ENCODE results near the gene EXOC7.

The EXOC7 gene

GRCh38 chr17:76131692-76132573 is 28.3 kb upstream of the EXOC7 start:
- DNase-seq (ENCODE audit: low read depth) = no peak
- H3K4me3 ChIP-seq (ENCODE audit: low read depth, low read length) = no peak overlapping the region
- TF ChIP-seq, protein P1, sequence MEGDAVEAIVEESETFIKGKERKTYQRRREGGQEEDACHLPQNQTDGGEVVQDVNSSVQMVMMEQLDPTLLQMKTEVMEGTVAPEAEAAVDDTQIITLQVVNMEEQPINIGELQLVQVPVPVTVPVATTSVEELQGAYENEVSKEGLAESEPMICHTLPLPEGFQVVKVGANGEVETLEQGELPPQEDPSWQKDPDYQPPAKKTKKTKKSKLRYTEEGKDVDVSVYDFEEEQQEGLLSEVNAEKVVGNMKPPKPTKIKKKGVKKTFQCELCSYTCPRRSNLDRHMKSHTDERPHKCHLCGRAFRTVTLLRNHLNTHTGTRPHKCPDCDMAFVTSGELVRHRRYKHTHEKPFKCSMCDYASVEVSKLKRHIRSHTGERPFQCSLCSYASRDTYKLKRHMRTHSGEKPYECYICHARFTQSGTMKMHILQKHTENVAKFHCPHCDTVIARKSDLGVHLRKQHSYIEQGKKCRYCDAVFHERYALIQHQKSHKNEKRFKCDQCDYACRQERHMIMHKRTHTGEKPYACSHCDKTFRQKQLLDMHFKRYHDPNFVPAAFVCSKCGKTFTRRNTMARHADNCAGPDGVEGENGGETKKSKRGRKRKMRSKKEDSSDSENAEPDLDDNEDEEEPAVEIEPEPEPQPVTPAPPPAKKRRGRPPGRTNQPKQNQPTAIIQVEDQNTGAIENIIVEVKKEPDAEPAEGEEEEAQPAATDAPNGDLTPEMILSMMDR (conservative IDR thresholded peaks at IDR 0.05; ENCODE audit: low read depth, low read length) = no peak

- TF ChIP-seq, protein P1 (conservative IDR thresholded peaks at IDR 0.05; ENCODE audit: low read depth, low read length) = no peak
- no peak for DNase-seq (ENCODE audit: low read depth)
- no peak overlapping the region for H3K4me3 ChIP-seq (ENCODE audit: low read depth, low read length)
Observed at GRCh38 chr17:76131051-76131691, 27.6 kb upstream of the EXOC7 start.

- TF ChIP-seq, protein P1 (conservative IDR thresholded peaks at IDR 0.05; ENCODE audit: low read depth, low read length) = no peak
- DNase-seq (ENCODE audit: low read depth) = no peak
Observed at GRCh38 chr17:76130473-76130872, 26.9 kb upstream of the EXOC7 start.

GRCh38 chr17:76125922-76126321 is 22.3 kb upstream of the EXOC7 start:
- no peak overlapping the region for H3K4me3 ChIP-seq (ENCODE audit: low read depth, low read length)
- no peak for DNase-seq (ENCODE audit: low read depth)
- TF ChIP-seq, protein P1 (conservative IDR thresholded peaks at IDR 0.05; ENCODE audit: low read depth, low read length) = no peak

More at GRCh38 chr17:76130473-76130872, 26.9 kb upstream of the EXOC7 start:
- no peak overlapping the region for H3K4me3 ChIP-seq (ENCODE audit: low read depth, low read length)

DNA sequence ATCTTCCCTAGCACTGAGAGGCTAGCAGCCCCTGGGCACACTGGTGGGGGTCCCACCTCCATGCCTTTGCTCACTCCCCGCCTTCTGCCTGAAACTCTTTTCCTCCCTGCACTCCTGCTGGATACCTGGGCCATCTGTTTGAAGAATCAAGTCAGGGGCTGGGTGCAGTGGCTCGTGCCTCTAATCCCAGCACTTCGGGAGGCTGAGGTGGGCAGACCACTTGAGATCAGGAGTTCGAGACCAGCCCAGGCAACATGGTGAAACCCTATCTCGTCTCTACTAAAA is 21.7 kb upstream of the EXOC7 start:
- DNase-seq (ENCODE audit: low read depth) = no peak
- TF ChIP-seq, protein P1 (conservative IDR thresholded peaks at IDR 0.05; ENCODE audit: low read depth, low read length) = no peak
- no peak overlapping the region for H3K4me3 ChIP-seq (ENCODE audit: low read depth, low read length)

DNA sequence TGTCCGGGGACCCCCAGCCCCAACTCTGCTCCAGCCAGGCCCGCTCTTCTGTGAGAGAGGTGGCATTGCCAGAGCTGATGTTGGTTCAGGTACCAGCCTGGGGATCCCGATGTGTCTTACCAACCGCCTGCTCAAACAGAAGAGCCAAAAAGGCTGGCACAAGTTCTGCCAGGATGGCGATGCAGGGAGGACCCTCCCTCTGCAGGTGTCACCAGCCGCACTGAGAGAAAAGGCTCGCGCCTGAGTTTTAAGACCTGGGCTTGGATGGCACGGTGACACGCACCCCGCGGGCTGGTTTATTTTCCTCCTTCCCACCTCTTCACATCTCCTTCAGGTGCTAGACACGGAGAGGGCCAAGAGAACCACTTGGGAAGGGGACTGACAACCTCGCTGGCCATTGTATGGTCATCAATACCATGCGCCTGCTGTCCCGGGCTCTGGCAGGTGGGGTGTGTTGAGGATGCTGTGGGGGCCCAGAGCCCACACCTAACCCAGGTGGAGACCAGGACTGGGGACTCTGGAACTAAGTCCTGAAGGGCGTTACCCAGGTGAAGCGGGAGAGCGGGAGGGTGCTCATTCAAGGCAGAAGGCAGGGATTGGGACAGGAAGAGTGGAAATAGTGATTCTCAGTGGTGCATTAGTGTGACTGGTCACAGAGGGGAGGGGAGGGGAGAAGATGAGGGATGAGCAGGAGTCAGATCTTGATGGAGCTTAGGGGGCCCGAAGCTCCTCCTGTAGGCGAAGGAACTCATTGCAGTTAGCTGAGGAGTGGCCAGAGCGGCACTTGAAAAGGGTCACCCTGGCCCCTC is 21.2 kb upstream of the EXOC7 start:
- DNase-seq (ENCODE audit: low read depth) = peak; percentile 38
- TF ChIP-seq, protein P1 (conservative IDR thresholded peaks at IDR 0.05; ENCODE audit: low read depth, low read length) = peak; percentile 55
- H3K4me3 ChIP-seq (ENCODE audit: low read depth, low read length) = no peak overlapping the region

All from choroid plexus epithelial cell (primary cell).